Measurements from ENCODE around the gene TMEM255B.
"Not testable (repeated sequence)": the region's sequence is repeated elsewhere in the genome, so short reads cannot be mapped to it uniquely, and the experiment has no call there.

TMEM255B gene

GRCh38 chr13:113735194-113735593 is 23.8 kb upstream of the TMEM255B start:
- no peak for DNase-seq

GRCh38 chr13:113735750-113736149 is 23.3 kb upstream of the TMEM255B start:
- no peak for DNase-seq

- no peak for DNase-seq
Observed at GRCh38 chr13:113736258-113736731, 22.7 kb upstream of the TMEM255B start.

- no peak for DNase-seq
Observed at GRCh38 chr13:113737803-113738202, 21.2 kb upstream of the TMEM255B start.

- no peak for DNase-seq
Observed at GRCh38 chr13:113739527-113740285, 19.3 kb upstream of the TMEM255B start.

GRCh38 chr13:113740286-113740556 is 18.8 kb upstream of the TMEM255B start:
- no peak for DNase-seq

GRCh38 chr13:113740661-113741060 is 18.4 kb upstream of the TMEM255B start:
- DNase-seq: no peak

GRCh38 chr13:113741191-113741668 is 17.8 kb upstream of the TMEM255B start:
- no peak for DNase-seq

GRCh38 chr13:113742000-113742441 is 17.0 kb upstream of the TMEM255B start:
- no peak for DNase-seq

- DNase-seq: no peak
Observed at GRCh38 chr13:113742445-113743120, 16.4 kb upstream of the TMEM255B start.

- no peak for DNase-seq
Observed at GRCh38 chr13:113743366-113744195, 15.4 kb upstream of the TMEM255B start.

GRCh38 chr13:113744197-113745000 is 14.6 kb upstream of the TMEM255B start:
- no peak for DNase-seq

- DNase-seq: no peak
Observed at GRCh38 chr13:113745059-113745458, 14.0 kb upstream of the TMEM255B start.

- DNase-seq: not testable (repeated sequence)
Observed at GRCh38 chr13:113745500-113746142, 13.4 kb upstream of the TMEM255B start.

GRCh38 chr13:113746143-113746525 is 12.9 kb upstream of the TMEM255B start:
- no peak for DNase-seq

- DNase-seq: no peak
Observed at GRCh38 chr13:113746671-113747070, 12.4 kb upstream of the TMEM255B start.

- no peak for DNase-seq
Observed at GRCh38 chr13:113747291-113747833, 11.7 kb upstream of the TMEM255B start.

GRCh38 chr13:113748101-113748861 is 10.7 kb upstream of the TMEM255B start:
- DNase-seq: no peak

- DNase-seq: no peak
Observed at GRCh38 chr13:113748862-113749451, 10.1 kb upstream of the TMEM255B start.

- DNase-seq: no peak
Observed at GRCh38 chr13:113749507-113749906, 9.5 kb upstream of the TMEM255B start.

GRCh38 chr13:113749967-113750366 is 9.1 kb upstream of the TMEM255B start:
- no peak for DNase-seq

All from T1000 (cell line).